ENCODE results near the gene NPTX2. TPM values are rescaled to one million over a fixed set of nuclear protein-coding genes. Genes with fewer than 3 reads are reported as not detected.

The NPTX2 gene, protein sequence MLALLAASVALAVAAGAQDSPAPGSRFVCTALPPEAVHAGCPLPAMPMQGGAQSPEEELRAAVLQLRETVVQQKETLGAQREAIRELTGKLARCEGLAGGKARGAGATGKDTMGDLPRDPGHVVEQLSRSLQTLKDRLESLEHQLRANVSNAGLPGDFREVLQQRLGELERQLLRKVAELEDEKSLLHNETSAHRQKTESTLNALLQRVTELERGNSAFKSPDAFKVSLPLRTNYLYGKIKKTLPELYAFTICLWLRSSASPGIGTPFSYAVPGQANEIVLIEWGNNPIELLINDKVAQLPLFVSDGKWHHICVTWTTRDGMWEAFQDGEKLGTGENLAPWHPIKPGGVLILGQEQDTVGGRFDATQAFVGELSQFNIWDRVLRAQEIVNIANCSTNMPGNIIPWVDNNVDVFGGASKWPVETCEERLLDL
- 5.6 and 10.5 TPM in 2 replicates for total RNA-seq (ENCODE audit: low replicate concordance)

DNA sequence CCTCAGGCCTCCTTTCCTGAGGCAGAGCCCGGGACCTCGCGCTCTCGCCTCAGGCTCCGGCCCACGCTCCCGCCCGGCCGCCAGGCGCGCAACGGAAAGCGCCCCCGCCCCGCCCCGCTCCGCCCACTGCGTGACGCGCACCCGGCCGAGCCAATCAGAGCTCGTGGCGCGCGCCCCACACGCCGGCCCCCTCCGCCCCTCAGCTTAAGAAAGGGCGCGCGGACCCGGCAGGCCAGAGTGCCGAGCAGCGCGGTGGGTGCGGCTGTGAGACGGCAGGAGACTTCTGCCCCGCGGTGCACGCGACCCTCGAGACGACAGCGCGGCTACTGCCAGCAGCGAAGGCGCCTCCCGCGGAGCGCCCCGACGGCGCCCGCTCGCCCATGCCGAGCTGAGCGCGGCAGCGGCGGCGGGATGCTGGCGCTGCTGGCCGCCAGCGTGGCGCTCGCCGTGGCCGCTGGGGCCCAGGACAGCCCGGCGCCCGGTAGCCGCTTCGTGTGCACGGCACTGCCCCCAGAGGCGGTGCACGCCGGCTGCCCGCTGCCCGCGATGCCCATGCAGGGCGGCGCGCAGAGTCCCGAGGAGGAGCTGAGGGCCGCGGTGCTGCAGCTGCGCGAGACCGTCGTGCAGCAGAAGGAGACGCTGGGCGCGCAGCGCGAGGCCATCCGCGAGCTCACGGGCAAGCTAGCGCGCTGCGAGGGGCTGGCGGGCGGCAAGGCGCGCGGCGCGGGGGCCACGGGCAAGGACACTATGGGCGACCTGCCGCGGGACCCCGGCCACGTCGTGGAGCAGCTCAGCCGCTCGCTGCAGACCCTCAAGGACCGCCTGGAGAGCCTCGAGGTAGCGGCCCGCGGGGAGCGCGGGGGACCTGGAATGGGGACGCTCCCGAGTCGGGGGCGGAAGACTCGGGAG, at the start of gene NPTX2:
TSS of gene NPTX2 (plus strand) at position 235 of the 909 bp plus-strand sequence. CDS start at position 412, 177 bp downstream.
- peaks cover 29% of the 10 kb centered on the region for H3K4me1 ChIP-seq
- peak within 1 kb of the TSS; percentile 70 for H2AFZ ChIP-seq (replicated peaks)
- TF ChIP-seq, protein P1, sequence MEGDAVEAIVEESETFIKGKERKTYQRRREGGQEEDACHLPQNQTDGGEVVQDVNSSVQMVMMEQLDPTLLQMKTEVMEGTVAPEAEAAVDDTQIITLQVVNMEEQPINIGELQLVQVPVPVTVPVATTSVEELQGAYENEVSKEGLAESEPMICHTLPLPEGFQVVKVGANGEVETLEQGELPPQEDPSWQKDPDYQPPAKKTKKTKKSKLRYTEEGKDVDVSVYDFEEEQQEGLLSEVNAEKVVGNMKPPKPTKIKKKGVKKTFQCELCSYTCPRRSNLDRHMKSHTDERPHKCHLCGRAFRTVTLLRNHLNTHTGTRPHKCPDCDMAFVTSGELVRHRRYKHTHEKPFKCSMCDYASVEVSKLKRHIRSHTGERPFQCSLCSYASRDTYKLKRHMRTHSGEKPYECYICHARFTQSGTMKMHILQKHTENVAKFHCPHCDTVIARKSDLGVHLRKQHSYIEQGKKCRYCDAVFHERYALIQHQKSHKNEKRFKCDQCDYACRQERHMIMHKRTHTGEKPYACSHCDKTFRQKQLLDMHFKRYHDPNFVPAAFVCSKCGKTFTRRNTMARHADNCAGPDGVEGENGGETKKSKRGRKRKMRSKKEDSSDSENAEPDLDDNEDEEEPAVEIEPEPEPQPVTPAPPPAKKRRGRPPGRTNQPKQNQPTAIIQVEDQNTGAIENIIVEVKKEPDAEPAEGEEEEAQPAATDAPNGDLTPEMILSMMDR (IDR thresholded peaks at IDR 0.05): peak; percentile 47
- TF ChIP-seq EZH2 (IDR thresholded peaks at IDR 0.05) (no peak), EZH2phosphoT487 (IDR thresholded peaks at IDR 0.05) (peak; percentile 10)
- peak within 1 kb of the TSS; percentile 90 for H3K4me2 ChIP-seq
- H3F3A ChIP-seq (ENCODE audit: low read depth): peaks cover 32% of the 10 kb centered on the region
- no peak within 1 kb of the TSS for H3K27ac ChIP-seq
- DNase-seq (ENCODE audit: low spot score): peak; percentile 92
- H4K20me1 ChIP-seq (ENCODE audit: low read depth): peaks cover 62% of the 10 kb centered on the region
- H3K36me3 ChIP-seq: no peaks in the 10 kb centered on the region
- peaks cover 97% of the 10 kb centered on the region for H3K27me3 ChIP-seq
- no peaks in the 10 kb centered on the region for H3K79me2 ChIP-seq (ENCODE audit: low read depth)
- H3K9me3 Mint-ChIP-seq: no peaks in the 10 kb centered on the region
- peaks cover 3% of the 10 kb centered on the region for H3K36me3 Mint-ChIP-seq
- H3K4me1 Mint-ChIP-seq: peaks cover 29% of the 10 kb centered on the region
- H3K9me3 ChIP-seq (ENCODE audit: low read depth): no peaks in the 10 kb centered on the region
- H3K4me3 ChIP-seq: peak within 1 kb of the TSS; percentile 44
- H3K27ac Mint-ChIP-seq: no peak within 1 kb of the TSS
- H3K27me3 Mint-ChIP-seq (ENCODE audit: insufficient read depth, low read depth): peaks cover 41% of the 10 kb centered on the region
- peak within 1 kb of the TSS; percentile 88 for H3K4me3 Mint-ChIP-seq
- H3K9ac ChIP-seq: no peak within 1 kb of the TSS

DNA sequence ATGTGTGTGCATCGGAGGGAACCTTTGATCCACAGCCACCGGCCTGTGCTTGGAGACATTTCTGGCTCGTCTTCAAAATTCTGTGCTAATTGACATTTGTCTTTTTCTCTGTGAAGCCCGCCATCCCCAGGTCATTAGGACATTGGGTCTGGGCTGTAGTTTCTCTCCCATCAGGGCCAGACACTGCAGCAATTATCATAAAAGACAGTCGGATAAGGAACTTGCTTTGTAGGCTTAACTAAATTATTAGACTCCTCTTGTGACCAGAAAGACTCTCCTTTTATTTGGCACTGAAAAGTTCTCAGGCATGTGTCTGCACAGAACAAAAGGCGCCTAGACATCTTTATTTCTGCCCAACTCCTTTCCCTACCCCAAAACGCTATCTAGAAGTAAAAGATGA, 49.1 kb upstream of the NPTX2 start:
- peaks cover 11% of the 10 kb centered on the region for H3K9me3 Mint-ChIP-seq
- H3F3A ChIP-seq (ENCODE audit: low read depth): peaks cover 10% of the 10 kb centered on the region
- no peak overlapping the region for H3K27ac ChIP-seq
- H3K36me3 ChIP-seq: no peaks in the 10 kb centered on the region
- H3K4me1 ChIP-seq: no peaks in the 10 kb centered on the region
- H3K4me3 ChIP-seq: no peak overlapping the region
- H3K36me3 Mint-ChIP-seq: no peaks in the 10 kb centered on the region
- H3K27me3 ChIP-seq: no peaks in the 10 kb centered on the region
- H2AFZ ChIP-seq (replicated peaks): no peak overlapping the region
- H3K9ac ChIP-seq: no peak overlapping the region
- peaks cover 8% of the 10 kb centered on the region for H3K27me3 Mint-ChIP-seq (ENCODE audit: insufficient read depth, low read depth)
- no peaks in the 10 kb centered on the region for H3K9me3 ChIP-seq (ENCODE audit: low read depth)
- DNase-seq (ENCODE audit: low spot score): no peak
- no peak overlapping the region for H3K4me2 ChIP-seq
- H3K27ac Mint-ChIP-seq: no peak overlapping the region
- no peaks in the 10 kb centered on the region for H3K79me2 ChIP-seq (ENCODE audit: low read depth)
- H3K4me1 Mint-ChIP-seq: peaks cover 18% of the 10 kb centered on the region
- H4K20me1 ChIP-seq (ENCODE audit: low read depth): no peaks in the 10 kb centered on the region
- no peak overlapping the region for H3K4me3 Mint-ChIP-seq
- TF ChIP-seq, protein P1 (IDR thresholded peaks at IDR 0.05): no peak
- no peak for TF ChIP-seq EZH2 (IDR thresholded peaks at IDR 0.05)
- no peak for TF ChIP-seq EZH2phosphoT487 (IDR thresholded peaks at IDR 0.05)

DNA sequence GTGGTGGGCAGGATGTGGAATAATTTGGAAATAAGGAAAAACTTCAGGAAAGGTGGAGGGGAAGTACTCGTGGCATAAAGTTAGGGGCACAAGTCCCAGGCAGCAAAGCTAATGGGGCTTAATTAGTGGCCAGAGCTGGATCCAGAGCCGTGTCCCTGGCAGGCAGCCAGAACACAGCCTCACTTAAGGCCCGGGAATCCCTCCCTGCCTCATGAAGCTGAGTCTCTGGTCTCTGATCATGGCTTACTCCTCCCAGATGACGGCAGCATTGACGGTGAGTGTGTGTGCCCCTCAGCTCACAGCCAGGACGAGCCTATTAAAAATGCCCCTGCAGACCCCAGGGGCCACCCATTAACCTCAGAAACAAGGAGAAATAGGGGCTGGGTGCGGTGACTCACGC, 48.2 kb upstream of the NPTX2 start:
- Histone ChIP-seq H3K9ac (no peak overlapping the region), H3K9me3 (ENCODE audit: low read depth) (no peaks in the 10 kb centered on the region), H3F3A (ENCODE audit: low read depth) (peaks cover 10% of the 10 kb centered on the region), H3K36me3 (no peaks in the 10 kb centered on the region), H2AFZ (replicated peaks) (no peak overlapping the region), H3K4me1 (no peaks in the 10 kb centered on the region), H3K79me2 (ENCODE audit: low read depth) (no peaks in the 10 kb centered on the region), H3K27me3 (no peaks in the 10 kb centered on the region), H4K20me1 (ENCODE audit: low read depth) (no peaks in the 10 kb centered on the region), H3K4me2 (no peak overlapping the region), H3K27ac (no peak overlapping the region), H3K4me3 (no peak overlapping the region)
- Mint-ChIP-seq H3K4me3 (no peak overlapping the region), H3K27me3 (ENCODE audit: insufficient read depth, low read depth) (peaks cover 4% of the 10 kb centered on the region), H3K9me3 (peaks cover 11% of the 10 kb centered on the region), H3K4me1 (peaks cover 18% of the 10 kb centered on the region), H3K36me3 (no peaks in the 10 kb centered on the region), H3K27ac (no peak overlapping the region)
- DNase-seq (ENCODE audit: low spot score): no peak
- TF ChIP-seq EZH2phosphoT487 (IDR thresholded peaks at IDR 0.05): no peak
- TF ChIP-seq EZH2 (IDR thresholded peaks at IDR 0.05): no peak
- TF ChIP-seq, protein P1 (IDR thresholded peaks at IDR 0.05): no peak

Measured in neural progenitor cell (in vitro differentiated cells).